HG03280 (cell line): ENCODE data around the gene CCDC136.

ENCODE experiments used
- ATAC-seq: cut with Tn5 transposase; IDR thresholded peaks from one replicate; pipeline ENCODE4 v1.9.1; 2021; ENCODE audit warnings: mild to moderate bottlenecking, moderate library complexity; ENCODE audit not compliant: unreplicated experiment

CCDC136 gene

DNA sequence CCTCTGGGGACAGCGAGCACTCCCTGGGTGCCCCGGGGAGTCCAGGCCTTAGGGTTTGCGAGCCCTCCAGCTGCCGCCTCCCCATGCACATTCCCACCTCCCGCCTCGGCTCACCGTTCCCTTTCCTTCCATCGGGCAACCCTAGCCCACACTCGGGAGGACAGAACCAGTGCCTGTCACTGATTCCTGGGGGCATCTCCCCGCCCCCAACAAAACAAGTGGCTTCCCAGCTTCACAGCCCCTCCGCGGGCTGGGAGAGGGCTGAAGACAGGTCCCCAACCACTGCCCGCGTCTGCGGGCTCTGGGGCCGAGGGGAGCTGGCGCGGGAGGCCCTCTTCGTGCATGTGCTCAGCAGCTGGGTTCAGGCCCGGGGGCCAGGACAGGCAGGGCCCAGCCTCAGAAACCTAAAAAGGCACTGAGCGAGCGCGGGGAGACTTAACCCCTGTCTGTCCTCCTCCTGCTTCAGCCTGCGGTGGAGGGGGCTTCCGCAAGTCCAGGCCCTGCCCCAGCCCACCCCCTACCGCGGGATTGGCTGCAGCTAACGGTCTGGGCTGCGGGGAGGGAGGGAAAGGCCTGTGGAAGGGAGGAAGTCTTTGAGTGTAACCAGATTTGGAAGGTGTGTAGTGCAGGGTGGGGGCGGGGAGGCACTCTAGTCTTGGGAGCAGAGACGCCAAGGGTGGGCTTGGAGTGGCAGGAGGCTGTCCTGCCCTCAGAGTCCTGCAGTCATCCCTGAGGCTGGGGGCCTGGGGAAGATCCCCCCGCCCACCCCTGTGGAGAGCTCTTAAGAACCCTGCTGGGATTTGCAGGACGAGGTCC, 39.6 kb downstream of the CCDC136 start:
- no peak for ATAC-seq

- no peak for ATAC-seq
Observed at GRCh38 chr7:128831994-128832879, 40.5 kb downstream of the CCDC136 start.

DNA sequence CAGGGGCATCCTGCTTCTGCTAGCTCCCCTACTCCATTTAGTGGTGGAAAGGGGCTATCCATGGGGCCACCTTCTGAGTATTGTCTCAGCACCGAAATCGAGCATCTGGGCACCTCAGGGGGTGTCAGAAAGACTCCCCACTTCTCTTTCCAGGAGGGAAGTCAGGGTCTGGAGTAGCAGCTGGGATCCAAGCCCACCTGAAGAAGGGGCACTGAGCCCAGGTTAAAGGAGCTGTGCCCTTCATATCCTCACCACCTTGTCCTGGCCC, 41.0 kb downstream of the CCDC136 start:
- no peak for ATAC-seq

DNA sequence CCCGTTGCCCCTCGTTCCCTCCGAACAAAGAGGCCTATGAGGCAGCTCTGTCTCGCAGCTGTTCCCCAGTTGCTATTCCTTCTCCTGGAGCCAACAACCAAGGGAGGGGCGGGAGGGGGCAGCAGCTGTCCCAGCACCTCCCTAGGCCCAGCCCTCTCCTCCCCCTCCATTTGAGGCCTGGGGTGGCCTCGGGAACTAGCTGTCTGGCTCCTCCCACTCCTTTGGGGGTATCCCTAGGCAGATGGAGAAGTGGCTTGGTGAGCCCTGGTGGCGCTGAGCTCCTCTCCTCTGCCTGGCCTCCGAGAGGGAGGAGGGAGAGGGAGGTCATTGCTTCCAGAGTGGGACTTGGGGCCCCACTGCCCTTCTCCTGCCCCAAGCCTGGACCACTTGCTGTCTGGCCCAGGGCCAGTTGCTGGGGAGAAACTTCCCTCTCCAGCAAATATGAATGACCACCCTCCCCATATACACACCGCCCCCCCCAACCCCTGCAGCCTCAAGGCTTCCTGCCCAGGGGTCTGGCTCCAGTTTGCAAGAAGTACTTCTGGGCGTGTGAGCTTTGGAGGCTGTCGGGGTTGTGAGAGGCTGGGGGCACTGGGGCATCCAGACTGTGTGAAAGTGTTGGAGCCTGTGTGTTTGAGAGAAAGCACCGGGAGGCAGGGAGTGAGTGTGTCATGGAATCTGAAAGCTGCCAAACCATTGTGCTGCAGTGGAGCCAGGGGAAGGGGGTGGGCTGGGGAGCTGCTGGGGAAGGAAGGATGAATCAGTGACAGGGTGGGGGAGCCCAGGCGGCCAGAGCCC, 41.6 kb downstream of the CCDC136 start:
- no peak for ATAC-seq

GRCh38 chr7:128833946-128834325, 42.2 kb downstream of the CCDC136 start:
- no peak for ATAC-seq

GRCh38 chr7:128835231-128835751, 43.5 kb downstream of the CCDC136 start:
- ATAC-seq, result no peak

GRCh38 chr7:128835790-128836641, 44.2 kb downstream of the CCDC136 start:
- ATAC-seq, result no peak

DNA sequence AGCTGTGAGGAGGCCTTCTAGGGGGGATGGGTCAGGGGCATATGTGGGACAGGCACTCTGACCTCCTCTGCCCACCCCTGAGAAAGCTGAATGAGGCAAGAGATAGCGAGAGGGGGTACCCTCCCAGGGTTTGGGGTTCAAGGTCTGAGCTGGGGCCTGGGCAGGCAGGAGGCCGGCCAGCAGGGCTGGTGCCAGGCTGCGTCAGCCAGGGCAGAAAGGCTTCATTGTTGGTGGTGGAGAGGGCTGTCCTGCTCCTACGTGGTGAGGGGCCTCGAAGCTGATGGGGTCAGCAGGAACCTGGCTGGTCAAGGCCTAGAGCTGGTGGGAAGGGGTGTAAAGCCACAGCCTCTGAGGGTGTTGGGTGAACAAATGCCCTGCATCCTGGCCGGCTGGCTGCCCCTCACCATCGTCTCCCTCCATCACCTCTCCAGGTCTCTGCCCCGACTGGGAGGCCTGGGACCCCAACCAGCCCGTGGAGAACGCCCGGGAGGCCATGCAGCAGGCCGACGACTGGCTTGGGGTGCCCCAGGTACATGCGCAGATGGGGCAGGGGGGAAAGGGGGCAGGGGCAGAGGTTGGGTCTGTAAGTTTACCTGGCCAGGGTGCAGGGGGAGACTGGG, 45.1 kb downstream of the CCDC136 start:
- no peak for ATAC-seq

DNA sequence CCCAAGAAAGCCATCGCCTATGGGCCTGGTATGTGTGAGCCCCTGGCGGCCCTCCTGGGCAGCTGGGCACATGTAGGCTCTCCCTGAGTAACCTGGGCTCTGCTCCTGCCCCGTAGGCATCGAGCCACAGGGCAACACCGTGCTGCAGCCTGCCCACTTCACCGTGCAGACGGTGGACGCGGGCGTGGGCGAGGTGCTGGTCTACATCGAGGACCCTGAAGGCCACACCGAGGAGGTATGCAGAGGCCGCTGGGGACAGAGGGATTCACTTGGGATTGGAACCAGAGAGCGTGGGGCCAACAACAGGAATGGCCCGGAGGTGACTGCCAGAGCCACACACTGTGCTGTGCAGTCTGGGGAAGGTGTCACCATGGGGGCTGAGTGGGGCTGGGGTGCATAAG, 45.8 kb downstream of the CCDC136 start:
- ATAC-seq, result no peak

DNA sequence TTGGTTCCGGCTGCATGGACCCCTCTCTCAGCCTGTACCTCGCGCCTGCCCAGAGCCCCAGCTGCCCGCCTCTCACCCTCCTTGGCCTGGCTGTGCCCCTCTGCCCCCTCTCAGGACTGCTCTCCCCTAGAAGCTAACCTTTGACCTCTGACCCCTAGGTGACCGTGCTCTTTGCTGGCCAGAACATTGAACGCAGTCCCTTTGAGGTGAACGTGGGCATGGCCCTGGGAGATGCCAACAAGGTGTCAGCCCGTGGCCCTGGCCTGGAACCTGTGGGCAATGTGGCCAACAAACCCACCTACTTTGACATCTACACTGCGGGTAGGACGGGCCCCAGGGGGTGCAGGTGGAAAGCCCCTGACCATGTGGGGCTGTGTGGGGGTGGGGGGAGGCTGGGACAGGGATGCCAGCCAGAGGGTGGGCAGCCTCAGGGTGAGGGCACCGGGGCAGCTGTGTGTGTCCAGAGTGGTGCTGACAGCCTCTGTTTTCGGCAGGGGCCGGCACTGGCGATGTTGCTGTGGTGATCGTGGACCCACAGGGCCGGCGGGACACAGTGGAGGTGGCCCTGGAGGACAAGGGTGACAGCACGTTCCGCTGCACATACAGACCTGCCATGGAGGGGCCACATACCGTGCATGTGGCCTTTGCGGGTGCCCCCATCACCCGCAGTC, 46.5 kb downstream of the CCDC136 start:
- ATAC-seq, result no peak

DNA sequence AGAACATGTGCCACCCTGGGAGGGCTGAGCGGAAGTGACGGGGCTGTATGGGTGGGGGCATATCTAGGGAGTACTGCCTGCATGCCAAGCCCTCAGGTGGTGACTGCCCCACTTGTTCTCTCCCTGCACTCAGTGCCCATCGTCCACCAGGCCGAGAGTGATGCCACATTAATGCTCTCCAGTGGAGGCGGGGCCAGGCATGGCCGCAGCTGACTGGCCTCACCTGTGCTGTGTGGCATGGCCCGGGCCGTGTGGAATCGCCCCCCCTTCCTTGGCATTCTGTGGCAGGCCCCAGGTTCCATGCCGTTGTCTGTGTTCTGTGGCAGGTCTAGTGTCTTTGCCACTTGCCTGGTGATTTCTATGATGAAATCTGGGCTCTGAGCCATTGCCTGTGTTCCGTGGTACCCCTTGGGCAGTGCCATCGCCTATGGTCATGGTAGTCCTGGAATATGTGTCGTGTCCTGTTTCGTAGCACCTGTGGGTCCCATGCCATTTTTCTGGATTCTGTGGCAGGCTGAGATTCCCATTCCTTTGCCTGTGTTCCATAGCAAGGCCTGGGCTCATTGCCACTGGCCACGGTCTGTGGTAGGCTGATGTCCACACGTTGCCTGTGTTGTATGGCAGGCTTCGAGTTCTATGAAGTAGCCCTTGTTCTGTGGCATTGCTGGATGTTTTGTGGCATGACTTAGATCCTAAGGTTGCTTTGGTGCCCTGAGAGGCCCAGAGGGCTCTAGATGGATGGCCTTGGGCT, 47.4 kb downstream of the CCDC136 start:
- ATAC-seq, result no peak

DNA sequence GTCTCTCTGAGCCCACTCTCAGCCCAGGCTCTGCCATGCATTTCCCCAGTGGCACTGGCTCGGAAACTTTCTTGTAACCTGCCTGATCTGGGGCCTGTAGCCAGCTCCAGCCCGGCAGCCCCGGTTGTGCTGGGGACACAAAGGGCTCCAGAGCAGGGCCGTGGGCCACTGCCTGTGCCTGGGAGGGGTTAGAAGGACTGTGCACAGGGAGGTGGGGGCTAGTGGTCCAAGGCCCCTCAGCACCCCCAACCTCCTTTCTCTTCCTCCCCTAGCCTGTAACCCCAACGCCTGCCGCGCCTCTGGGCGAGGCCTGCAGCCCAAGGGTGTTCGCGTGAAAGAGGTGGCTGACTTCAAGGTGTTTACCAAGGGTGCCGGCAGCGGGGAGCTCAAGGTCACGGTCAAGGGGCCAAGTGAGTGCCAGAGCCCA, 48.0 kb downstream of the CCDC136 start:
- ATAC-seq, result no peak

DNA sequence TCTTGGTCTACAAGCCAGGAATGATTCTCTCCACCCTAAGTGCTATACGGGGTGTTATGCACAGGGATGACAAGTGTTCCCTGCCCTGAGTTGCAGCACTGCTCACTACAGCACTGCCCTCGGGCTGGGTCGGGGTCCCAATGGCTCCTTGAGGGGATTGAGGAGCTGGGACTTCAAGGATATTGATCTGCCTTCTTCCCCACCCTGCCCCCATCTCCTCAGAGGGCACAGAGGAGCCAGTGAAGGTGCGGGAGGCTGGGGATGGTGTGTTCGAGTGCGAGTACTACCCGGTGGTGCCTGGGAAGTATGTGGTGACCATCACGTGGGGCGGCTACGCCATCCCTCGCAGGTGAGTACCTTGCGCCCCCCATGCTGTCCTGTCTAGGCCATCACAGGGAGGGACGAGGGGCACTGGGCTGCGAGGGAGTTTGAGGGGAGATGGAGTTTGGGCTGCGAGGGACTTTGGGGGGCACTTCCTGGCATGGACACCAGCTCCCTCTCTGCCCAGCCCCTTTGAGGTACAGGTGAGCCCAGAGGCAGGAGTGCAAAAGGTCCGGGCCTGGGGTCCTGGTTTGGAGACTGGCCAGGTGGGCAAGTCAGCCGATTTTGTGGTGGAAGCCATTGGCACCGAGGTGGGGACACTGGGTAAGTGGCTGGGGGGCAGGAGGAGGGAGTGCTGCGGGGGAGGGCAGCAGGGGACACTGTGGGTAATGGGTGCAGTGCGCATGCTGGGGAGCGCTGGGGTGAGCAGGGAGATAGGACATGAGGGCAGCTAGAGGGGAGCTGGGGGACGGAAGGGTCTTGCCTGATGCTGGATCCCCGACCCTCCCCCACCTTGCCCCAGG, 48.8 kb downstream of the CCDC136 start:
- no peak for ATAC-seq

DNA sequence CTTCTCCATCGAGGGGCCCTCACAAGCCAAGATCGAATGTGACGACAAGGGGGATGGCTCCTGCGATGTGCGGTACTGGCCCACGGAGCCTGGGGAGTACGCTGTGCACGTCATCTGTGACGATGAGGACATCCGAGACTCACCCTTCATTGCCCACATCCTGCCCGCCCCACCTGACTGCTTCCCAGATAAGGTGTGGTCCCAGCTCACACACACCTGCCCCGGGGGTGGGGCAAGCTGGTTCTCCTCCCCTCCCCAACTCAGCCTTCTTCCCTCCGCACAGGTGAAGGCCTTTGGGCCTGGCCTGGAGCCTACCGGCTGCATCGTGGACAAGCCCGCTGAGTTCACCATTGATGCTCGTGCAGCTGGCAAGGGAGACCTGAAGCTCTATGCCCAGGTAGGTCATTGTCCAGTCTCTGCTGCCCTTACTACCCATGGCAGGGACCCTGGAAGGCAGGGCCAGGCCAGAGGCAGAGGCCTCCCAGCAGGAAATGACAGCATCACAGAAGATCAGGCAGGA, 49.5 kb downstream of the CCDC136 start:
- no peak for ATAC-seq

GRCh38 chr7:128841921-128842673, 50.3 kb downstream of the CCDC136 start:
- no peak for ATAC-seq

DNA sequence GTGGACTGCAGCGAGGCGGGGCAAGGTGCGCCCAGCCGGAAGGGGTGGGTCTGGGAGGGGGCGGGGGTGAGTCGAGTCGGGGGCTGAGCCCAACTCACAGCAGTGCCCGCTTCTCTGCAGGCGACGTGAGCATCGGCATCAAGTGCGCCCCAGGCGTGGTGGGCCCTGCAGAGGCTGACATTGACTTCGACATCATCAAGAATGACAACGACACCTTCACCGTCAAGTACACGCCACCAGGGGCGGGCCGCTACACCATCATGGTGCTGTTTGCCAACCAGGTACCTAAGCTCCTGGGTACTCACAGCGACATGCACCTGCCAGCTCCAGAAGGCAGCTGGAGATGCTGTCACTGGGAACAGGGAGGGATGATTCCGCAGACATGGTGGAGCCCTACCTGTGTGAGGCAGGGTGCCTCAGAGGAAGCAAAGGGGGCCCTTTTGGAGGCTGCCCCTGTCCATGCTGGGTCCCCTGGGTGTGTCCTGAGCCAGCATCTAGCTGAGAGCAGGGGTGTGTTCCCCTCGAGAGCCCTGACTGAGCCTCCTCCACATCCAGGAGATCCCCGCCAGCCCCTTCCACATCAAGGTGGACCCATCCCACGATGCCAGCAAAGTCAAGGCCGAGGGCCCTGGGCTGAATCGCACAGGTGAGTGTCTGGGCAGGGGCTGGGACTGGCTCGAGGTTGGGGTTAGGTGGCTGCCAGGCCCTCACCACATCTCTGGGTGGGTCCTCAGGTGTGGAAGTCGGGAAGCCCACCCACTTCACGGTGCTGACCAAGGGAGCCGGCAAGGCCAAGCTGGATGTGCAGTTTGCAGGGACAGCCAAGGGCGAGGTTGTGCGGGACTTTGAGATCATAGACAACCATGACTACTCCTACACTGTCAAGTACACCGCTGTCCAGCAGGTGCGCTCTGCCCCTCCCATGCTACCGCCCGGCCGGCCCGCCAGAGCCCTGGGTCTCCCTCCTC, 51.2 kb downstream of the CCDC136 start:
- ATAC-seq, result no peak
